Esophagus squamous epithelium (tissue), 4 donors: ENCODE measurements around the gene PTPRD.

Source experiments
- POLR2A ChIP-seq, 4 donors: fragments of 450-650 bp; IDR thresholded peaks; one replicate each; pipeline ENCODE4 v1.6.1; 2017; ENCODE audit warnings: antibody characterized with exemption in 4 of 4, mild to moderate bottlenecking in 4 of 4, moderate library complexity in 3 of 4
- TF ChIP-seq, protein P1 (sequence below), 6 experiments: fragments of 450-650 bp in 4 of 6; fragments of 200-600 bp in 2 of 6; sonication (generic) in 2 of 6; IDR thresholded peaks; one replicate each; pipeline ENCODE4 v1.5.1; 2016 to 2019; ENCODE audit warnings: antibody characterized with exemption in 6 of 6, mild to moderate bottlenecking in 4 of 6, moderate library complexity in 4 of 6

GRCh38 chr9:10339152-10339551, 273.6 kb downstream of the PTPRD start:
- TF ChIP-seq, protein P1, sequence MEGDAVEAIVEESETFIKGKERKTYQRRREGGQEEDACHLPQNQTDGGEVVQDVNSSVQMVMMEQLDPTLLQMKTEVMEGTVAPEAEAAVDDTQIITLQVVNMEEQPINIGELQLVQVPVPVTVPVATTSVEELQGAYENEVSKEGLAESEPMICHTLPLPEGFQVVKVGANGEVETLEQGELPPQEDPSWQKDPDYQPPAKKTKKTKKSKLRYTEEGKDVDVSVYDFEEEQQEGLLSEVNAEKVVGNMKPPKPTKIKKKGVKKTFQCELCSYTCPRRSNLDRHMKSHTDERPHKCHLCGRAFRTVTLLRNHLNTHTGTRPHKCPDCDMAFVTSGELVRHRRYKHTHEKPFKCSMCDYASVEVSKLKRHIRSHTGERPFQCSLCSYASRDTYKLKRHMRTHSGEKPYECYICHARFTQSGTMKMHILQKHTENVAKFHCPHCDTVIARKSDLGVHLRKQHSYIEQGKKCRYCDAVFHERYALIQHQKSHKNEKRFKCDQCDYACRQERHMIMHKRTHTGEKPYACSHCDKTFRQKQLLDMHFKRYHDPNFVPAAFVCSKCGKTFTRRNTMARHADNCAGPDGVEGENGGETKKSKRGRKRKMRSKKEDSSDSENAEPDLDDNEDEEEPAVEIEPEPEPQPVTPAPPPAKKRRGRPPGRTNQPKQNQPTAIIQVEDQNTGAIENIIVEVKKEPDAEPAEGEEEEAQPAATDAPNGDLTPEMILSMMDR (IDR thresholded peaks at IDR 0.05) = no peak
- no peak for TF ChIP-seq POLR2A (IDR thresholded peaks at IDR 0.05)
